Measurements from ENCODE around the gene ASPHD2.
"Not testable (repeated sequence)": the region's sequence is repeated elsewhere in the genome, so short reads cannot be mapped to it uniquely, and the experiment has no call there.

ASPHD2 gene

DNA sequence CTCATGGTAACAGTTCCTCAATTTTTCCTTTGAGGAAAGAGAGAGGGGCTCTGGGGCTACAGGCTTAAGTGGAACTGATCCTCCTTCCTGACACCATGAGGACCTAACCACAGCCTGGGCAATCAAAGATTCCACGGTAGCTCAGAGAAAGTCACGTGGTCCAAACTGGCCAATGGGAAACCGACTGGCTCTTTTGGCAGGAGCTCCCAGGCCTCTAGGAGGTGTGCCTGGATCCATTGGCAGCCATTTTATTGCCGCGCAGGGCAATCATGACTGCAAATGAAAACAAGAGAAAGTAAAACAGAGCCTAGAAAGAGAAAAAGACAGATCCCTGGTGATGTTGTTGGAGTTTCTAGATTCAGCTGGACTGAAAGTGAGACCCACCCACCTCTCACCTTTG lies 27.3 kb upstream of the ASPHD2 start:
- Mint-ChIP-seq H3K27ac (no peak overlapping the region), H3K4me1 (peaks cover 12% of the 10 kb centered on the region), H3K9me3 (no peaks in the 10 kb centered on the region), H3K36me3 (no peaks in the 10 kb centered on the region), H3K4me3 (no peak overlapping the region), H3K27me3 (peaks cover 44% of the 10 kb centered on the region)
- DNase-seq, result no peak
- CTCF ChIA-PET, result interaction anchor here (1.5 to 7.4 kb wide), 2 partner anchors 59 to 60 kb away, joined by 10 to 59 read pairs; no protein-coding TSS in a partner anchor

DNA sequence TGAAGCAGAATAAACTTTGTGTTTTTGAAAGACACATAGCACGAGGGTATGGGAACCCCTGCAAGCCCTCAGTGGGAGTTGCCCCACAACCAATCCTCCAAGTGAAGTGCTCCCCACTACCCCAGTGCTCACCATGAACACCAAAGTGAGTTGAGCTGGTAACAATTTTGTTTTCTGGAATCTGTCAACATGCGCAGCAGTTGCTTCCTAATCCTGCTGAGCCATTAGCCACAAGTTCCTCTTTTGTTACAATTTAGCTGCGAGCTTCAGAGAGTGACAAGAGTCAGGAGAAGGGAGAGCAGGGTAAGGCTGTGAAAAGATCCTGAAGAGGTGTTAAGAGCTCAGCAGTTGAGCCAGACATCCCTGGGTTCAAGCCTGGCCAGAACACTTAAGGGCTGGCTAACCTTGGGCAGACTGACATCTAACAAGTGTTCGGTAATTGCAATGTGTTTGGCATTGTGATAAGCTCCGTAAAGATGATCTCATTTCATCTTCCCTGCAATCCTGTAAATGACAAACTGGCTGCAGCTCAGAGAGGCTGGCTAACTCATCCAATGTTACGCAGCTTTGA lies 24.1 kb upstream of the ASPHD2 start:
- CTCF ChIA-PET, result interaction anchor here (0.7 to 1.5 kb wide), 4 partner anchors 9 to 57 kb away, joined by 3 to 7 read pairs (median 6); no protein-coding TSS in a partner anchor
- H3K4me3 Mint-ChIP-seq, result no peak overlapping the region
- H3K36me3 Mint-ChIP-seq, result no peaks in the 10 kb centered on the region
- H3K4me1 Mint-ChIP-seq, result peaks cover 12% of the 10 kb centered on the region
- H3K9me3 Mint-ChIP-seq, result no peaks in the 10 kb centered on the region
- peaks cover 53% of the 10 kb centered on the region for H3K27me3 Mint-ChIP-seq
- no peak for DNase-seq
- H3K27ac Mint-ChIP-seq, result peak overlapping the region; percentile 20

DNA sequence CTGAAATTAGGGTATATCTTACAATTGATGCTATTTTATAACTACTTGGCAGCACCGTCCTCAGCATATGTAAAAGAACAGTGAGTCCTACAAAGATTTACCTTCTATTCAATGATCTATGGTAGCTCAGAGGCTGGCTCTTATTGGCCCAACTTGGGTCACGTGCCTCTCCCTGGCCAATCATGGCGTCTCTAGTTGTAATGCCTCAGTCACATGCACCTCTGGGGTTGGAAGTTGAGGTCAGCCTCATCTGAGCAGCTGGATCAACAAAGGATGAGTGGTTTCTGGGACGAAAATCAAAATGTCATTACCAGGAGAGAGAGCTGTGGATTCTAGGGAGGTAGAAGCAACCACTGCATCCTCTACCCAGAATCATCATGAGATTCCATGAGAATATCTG lies 22.9 kb upstream of the ASPHD2 start:
- H3K4me3 Mint-ChIP-seq, result no peak overlapping the region
- peaks cover 12% of the 10 kb centered on the region for H3K4me1 Mint-ChIP-seq
- no peak overlapping the region for H3K27ac Mint-ChIP-seq
- no peak for DNase-seq
- H3K27me3 Mint-ChIP-seq, result peaks cover 55% of the 10 kb centered on the region
- H3K9me3 Mint-ChIP-seq, result no peaks in the 10 kb centered on the region
- no peaks in the 10 kb centered on the region for H3K36me3 Mint-ChIP-seq
- CTCF ChIA-PET, result interaction anchor here (0.7 to 1.5 kb wide), 2 partner anchors 54 to 56 kb away, joined by 3 to 7 read pairs; no protein-coding TSS in a partner anchor

DNA sequence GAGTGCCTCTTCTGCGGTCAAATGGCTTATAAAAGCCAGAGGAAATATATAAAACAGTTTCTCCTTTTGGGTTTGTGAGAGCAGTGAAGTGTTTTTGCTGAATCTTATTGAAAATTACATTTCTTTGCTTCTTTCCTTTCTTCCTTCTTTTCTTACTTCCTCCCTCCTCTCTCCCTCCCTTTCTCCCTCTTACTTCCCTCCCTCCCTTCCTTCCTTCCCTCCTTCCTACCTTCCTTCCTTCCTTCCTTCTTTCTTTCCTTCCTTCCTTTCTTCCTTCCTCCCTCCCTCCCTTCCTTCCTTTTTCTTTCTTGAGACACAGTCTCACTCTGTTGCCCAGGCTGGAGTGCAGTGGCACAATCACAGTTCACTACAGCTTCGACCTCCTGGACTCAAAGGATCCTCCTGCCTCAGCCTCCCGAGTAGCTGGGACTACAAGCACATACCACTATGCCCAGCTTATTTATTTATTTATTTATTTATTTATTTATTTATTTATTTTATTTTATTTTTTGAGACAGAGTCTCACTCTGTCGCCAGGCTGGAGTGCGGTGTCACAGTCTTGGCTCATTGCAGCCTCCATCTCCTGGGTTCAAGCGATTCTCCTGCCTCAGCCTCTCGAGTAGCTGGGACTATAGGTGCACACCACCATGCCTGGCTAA lies 20.4 kb upstream of the ASPHD2 start:
- H3K4me3 Mint-ChIP-seq, H3K36me3 Mint-ChIP-seq, H3K27ac Mint-ChIP-seq, CTCF ChIA-PET, DNase-seq, H3K4me1 Mint-ChIP-seq, H3K9me3 Mint-ChIP-seq: not testable (repeated sequence)
- peaks cover 46% of the 10 kb centered on the region for H3K27me3 Mint-ChIP-seq

DNA sequence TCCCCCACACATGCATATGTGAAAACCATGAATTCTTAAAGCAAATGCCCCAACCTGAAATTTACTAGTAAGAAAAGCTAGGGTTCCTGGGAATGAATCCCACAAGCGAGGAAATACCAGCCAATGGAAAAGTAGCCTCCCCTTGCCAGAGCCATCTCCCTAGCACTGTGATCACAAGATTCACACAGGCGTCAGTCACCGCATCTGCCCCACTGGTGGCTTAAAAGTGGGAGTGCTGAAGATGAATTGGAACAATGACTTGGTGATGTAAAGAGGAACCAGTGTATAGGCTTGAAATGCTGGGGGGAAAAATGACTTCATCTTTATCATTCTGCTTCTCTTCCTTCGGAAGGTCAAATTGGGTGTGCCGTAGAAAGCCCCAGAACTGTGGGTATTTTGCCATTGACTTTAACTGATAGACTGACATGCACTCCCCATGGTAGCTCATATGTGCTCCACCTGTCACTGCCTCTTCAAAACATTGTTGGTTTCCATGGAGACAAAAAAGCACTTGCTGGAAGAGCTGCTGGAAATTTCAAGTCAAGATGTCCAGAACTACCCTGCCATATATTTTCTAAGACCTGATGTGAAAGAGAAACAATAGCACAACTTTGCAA lies 19.2 kb upstream of the ASPHD2 start:
- H3K27ac Mint-ChIP-seq, result no peak overlapping the region
- H3K9me3 Mint-ChIP-seq, result no peaks in the 10 kb centered on the region
- peaks cover 39% of the 10 kb centered on the region for H3K27me3 Mint-ChIP-seq
- H3K36me3 Mint-ChIP-seq, result no peaks in the 10 kb centered on the region
- DNase-seq, result no peak
- CTCF ChIA-PET, result interaction anchor here (0.9 to 1.0 kb wide), 2 partner anchors 13 to 93 kb away, joined by 3 read pairs; no protein-coding TSS in a partner anchor
- H3K4me3 Mint-ChIP-seq, result no peak overlapping the region
- H3K4me1 Mint-ChIP-seq, result peaks cover under 1% of the 10 kb centered on the region

DNA sequence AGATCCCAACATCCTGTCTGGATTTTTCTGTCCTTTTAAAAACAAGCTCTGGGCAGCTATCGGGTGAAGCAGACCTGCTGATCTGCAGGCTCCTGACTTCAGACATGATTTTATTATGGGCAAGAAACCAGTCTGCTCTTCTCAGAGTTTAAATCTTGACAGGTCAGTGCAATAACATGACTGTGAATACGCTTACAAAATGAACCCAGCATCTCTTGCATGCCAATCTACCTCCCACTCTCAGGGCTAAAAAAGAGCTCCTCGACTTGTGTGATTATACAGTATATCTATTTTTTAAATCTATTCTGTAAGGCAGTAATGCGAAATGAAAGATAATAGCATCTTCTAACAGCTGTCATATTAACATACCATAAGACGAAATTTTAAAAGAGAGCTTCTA lies 18.7 kb upstream of the ASPHD2 start:
- Mint-ChIP-seq H3K36me3 (no peaks in the 10 kb centered on the region), H3K27ac (no peak overlapping the region), H3K4me3 (no peak overlapping the region), H3K9me3 (no peaks in the 10 kb centered on the region), H3K27me3 (peaks cover 34% of the 10 kb centered on the region), H3K4me1 (no peaks in the 10 kb centered on the region)
- CTCF ChIA-PET, result interaction anchor here (0.9 to 1.1 kb wide), 3 partner anchors 9 to 93 kb away, joined by 3 to 4 read pairs (median 3); no protein-coding TSS in a partner anchor
- no peak for DNase-seq

DNA sequence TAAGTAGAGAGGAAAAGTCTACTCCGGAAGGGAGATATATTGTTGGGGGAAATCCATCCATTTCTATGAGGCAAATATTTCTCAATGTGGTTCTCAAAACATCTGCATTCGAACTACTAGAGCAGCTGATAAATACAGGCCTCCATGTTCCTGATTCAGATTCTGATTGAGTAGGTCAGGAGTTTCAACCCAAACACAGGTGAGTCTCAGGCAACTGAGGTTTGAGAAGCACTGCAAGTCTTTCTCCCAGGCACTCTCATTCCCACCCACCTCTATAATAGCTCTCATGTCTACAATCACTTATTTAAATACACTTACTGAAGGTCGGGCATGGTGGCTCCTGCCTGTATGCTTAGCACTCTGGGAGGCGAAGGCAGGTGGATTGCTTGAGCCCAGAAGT lies 14.7 kb upstream of the ASPHD2 start:
- DNase-seq, result no peak
- CTCF ChIA-PET, result interaction anchor here (1.3 kb wide), 1 partner anchor 48 kb away, joined by 5 read pairs; no protein-coding TSS in a partner anchor
- H3K4me3 Mint-ChIP-seq, result no peak overlapping the region
- no peak overlapping the region for H3K27ac Mint-ChIP-seq
- no peaks in the 10 kb centered on the region for H3K9me3 Mint-ChIP-seq
- peaks cover 41% of the 10 kb centered on the region for H3K27me3 Mint-ChIP-seq
- H3K4me1 Mint-ChIP-seq, result no peaks in the 10 kb centered on the region
- no peaks in the 10 kb centered on the region for H3K36me3 Mint-ChIP-seq

DNA sequence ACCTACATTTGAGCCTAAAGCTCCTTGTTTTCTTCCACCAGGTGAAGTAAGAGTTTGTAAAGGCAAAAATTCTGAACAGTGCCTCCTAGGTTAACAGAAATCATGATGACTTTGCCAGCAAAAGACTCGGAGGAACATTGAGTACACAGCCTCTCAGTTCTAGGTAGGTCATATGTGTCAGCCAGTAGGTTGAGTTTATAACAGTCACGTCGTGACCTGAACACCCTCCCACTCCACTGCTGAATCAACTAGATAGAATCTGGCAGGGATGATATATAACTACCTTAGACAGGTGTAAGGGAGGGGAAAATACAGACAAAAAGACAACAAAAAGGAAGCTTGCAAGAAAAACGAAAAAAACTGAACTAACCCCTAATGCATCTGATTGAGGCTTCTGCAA lies 12.8 kb upstream of the ASPHD2 start:
- CTCF ChIA-PET, result interaction anchor here (1.2 kb wide), 1 partner anchor 43 kb away, joined by 4 read pairs; no protein-coding TSS in a partner anchor
- no peak overlapping the region for H3K27ac Mint-ChIP-seq
- H3K9me3 Mint-ChIP-seq, result no peaks in the 10 kb centered on the region
- H3K27me3 Mint-ChIP-seq, result peaks cover 41% of the 10 kb centered on the region
- H3K36me3 Mint-ChIP-seq, result no peaks in the 10 kb centered on the region
- no peak overlapping the region for H3K4me3 Mint-ChIP-seq
- DNase-seq, result no peak
- no peaks in the 10 kb centered on the region for H3K4me1 Mint-ChIP-seq

DNA sequence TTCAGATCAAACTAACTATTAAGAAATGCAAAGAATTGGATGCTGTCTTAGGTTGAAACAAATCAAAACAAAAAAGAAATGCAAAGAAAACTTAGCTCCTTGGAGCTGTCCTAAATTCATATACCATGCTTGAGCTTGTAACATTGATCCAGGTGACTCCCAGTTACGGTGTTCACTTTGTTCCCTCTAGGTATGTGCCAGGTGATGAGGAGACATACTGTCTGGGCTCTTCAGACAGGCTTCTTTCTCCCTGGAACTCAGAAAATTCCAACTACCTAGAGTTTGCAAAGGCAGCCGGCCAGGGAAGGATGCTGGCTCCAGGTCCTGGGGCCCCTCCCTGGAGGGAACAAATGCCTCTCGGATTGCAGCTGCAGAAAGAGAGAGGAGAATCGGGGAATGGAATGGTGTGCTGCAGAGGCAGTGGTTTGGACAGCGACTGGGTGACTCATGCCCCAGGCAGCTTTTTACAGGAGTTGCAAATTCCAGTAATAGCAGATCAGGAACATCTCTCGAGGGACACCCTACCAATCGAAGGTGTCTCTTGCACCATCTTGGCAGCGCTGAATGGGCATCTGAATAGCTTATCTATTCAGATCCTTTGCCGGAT lies 12.3 kb upstream of the ASPHD2 start:
- DNase-seq, result no peak
- Mint-ChIP-seq H3K36me3 (no peaks in the 10 kb centered on the region), H3K4me3 (no peak overlapping the region)

DNA sequence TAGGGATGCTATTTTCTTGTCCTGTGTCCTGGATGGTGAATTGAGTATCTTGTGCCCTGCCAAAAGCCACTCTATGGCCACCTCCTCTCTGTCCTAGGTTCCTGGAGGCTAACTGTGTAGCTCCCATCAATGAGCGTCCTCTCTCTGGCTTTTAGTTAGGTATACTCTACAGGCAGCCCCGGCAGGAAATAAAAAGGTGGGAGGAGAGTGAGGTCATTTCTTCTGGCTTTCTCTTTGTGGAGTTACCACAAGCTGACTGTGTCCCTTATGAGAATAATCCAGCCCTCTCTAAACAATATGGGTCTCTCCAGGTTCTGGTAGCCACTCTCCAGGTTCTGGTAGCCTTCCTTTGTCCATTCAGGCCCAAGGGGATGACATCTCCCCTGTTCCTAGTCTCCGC lies 11.7 kb upstream of the ASPHD2 start:
- no peaks in the 10 kb centered on the region for H3K36me3 Mint-ChIP-seq
- no peak for DNase-seq
- no peaks in the 10 kb centered on the region for H3K9me3 Mint-ChIP-seq
- CTCF ChIA-PET, result interaction anchor here (1.2 kb wide), 1 partner anchor 42 kb away, joined by 4 read pairs; no protein-coding TSS in a partner anchor
- H3K4me3 Mint-ChIP-seq, result no peak overlapping the region
- no peaks in the 10 kb centered on the region for H3K4me1 Mint-ChIP-seq
- peaks cover 46% of the 10 kb centered on the region for H3K27me3 Mint-ChIP-seq
- H3K27ac Mint-ChIP-seq, result no peak overlapping the region

More for the DNA sequence above, 12.3 kb upstream of the ASPHD2 start:
- CTCF ChIA-PET, result interaction anchor here (1.2 kb wide), 1 partner anchor 43 kb away, joined by 4 read pairs; no protein-coding TSS in a partner anchor
- no peaks in the 10 kb centered on the region for H3K9me3 Mint-ChIP-seq
- no peaks in the 10 kb centered on the region for H3K4me1 Mint-ChIP-seq
- peaks cover 41% of the 10 kb centered on the region for H3K27me3 Mint-ChIP-seq
- H3K27ac Mint-ChIP-seq, result no peak overlapping the region

DNA sequence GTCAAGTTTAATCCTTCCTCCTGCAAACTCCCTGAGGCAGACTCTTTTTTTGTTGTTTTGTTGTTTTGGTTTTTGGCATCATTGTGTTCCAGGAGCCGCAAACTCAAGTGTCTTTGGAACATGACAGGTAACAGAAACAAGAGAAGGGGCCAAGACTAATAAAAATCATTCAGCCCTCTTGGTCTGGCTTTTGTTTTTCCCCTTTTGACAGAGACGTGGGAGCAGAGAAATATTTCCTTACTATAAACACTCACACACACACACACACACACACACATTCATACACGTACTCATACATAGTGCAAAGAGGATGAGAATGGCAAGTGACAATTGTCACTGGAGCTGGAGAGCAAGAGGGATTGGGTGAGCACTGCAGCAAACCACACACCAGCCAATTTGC lies 10.4 kb upstream of the ASPHD2 start:
- CTCF ChIA-PET, result interaction anchor here (1.4 kb wide), 1 partner anchor 8 kb away, joined by 4 read pairs; no protein-coding TSS in a partner anchor
- DNase-seq, result no peak
- no peak overlapping the region for H3K27ac Mint-ChIP-seq
- H3K4me1 Mint-ChIP-seq, result no peaks in the 10 kb centered on the region
- H3K36me3 Mint-ChIP-seq, result no peaks in the 10 kb centered on the region
- H3K27me3 Mint-ChIP-seq, result peaks cover 47% of the 10 kb centered on the region
- H3K9me3 Mint-ChIP-seq, result peaks cover 9% of the 10 kb centered on the region
- no peak overlapping the region for H3K4me3 Mint-ChIP-seq

DNA sequence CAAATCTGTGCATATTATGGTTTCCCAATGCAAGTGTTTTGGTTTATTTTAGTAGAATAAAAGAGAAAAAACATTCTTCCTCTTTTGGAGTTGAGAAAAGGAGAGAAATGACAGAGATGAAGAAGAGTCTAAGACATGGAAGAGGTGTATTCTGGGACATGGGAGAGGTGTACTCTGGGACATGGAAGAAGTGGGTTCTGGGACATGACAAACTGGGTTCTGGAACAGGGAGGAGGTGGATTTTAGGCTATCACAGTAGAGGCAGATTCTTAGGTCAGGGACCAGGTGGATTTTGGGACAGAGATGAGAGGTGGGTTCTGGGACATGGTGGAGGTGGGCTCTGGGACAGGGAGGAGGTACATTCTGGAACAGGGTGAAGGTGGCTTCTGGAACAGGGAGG lies 2.1 kb upstream of the ASPHD2 start:
- Mint-ChIP-seq H3K27ac (peak overlapping the region; percentile 91), H3K27me3 (peaks cover 34% of the 10 kb centered on the region), H3K9me3 (peaks cover 11% of the 10 kb centered on the region), H3K36me3 (peaks cover 4% of the 10 kb centered on the region), H3K4me1 (peaks cover 41% of the 10 kb centered on the region), H3K4me3 (peak overlapping the region; percentile 61)
- DNase-seq, result no peak
- CTCF ChIA-PET, result no interaction called here

DNA sequence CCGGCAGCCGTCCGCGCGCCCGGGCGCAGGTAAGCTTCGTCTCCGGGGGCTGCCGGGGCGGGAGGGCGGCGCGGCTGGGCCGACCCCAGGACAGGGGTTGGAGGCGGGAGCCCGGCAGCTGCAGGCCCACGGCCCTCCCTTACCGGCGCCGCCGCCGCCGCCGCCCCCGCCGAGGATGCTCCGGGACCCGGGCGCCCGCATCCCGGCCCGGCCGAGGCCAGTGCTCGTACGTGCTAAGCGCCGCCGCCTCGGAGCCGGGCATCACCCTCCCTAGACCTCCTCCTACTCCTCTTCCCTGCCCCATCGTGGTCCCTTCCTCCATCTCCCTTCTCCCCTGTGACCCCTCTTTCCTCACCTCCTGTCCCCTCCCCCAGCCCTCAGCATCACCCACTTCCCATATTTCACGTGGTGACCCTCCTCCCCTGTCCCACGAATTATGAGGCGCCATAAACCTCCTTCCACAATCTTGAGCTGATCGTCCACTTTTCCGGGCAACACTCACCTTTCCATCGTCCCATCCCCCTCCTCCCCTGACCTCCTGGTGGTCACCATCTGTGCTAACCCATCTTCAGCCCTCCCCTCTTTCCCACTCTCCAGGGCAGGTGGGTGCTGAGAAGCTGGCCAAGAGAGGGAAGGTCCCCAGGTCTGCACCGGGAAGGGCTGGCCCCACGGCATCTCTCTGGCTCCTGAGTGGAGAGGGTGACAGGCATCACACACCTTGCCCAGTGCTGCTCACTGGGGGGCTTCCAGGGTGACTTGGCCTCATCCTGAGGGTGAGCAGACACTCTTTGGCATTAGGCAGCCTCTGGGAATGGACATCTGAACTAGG lies 612 bp downstream of the ASPHD2 start:
- no peaks in the 10 kb centered on the region for H3K9me3 Mint-ChIP-seq
- H3K4me1 Mint-ChIP-seq, result peaks cover 54% of the 10 kb centered on the region
- peaks cover 17% of the 10 kb centered on the region for H3K27me3 Mint-ChIP-seq
- DNase-seq, result peak; percentile 34
- peak overlapping the region; percentile 84 for H3K4me3 Mint-ChIP-seq
- peaks cover 11% of the 10 kb centered on the region for H3K36me3 Mint-ChIP-seq
- CTCF ChIA-PET, result interaction anchor here (0.7 to 2.7 kb wide), 3 partner anchors 31 to 243 kb away, joined by 3 to 13 read pairs (median 4); no protein-coding TSS in a partner anchor
- H3K27ac Mint-ChIP-seq, result peak overlapping the region; percentile 81

Data from activated naive CD4-positive, alpha-beta T cell treated with anti-CD3 and anti-CD28 coated beads, Interleukin-2, amount 10 ng/mL, durations not matched to agents 7 days and 5 days (primary cell).